ENCODE results near the gene HOXA6. TPM values are rescaled to one million over a fixed set of nuclear protein-coding genes. Genes with fewer than 3 reads are reported as not detected.

HOXA6 gene
- total and polyA plus RNA-seq, 10 of the 15 experiments (the other 5 are each of a cell fraction or from before 2014, with no cell fraction given) = 0.08 TPM; not detected in 9

GRCh38 chr7:27161721-27162560 lies 14.4 kb upstream of the HOXA6 start (continued):
- TF ChIP-seq CTCF (IDR thresholded peaks at IDR 0.05 in 2 of 3, conservative IDR thresholded peaks at IDR 0.05 in 1 of 3; ENCODE audit: control insufficient read depth in 2 of 3, extremely low read depth in 1 of 3, insufficient read depth in 1 of 3, low read depth in 3 of 3, low read length in 3 of 3) (no peak), RELA (IDR thresholded peaks at IDR 0.05; ENCODE audit: borderline replicate concordance, partially characterized antibody) (no peak), MXI1 (IDR thresholded peaks at IDR 0.05; ENCODE audit: low read depth, low read length) (no peak), RB1 (IDR thresholded peaks at IDR 0.05; ENCODE audit: borderline replicate concordance) (no peak), E4F1 (IDR thresholded peaks at IDR 0.05; ENCODE audit: borderline replicate concordance, partially characterized antibody) (no peak), ZNF24 (IDR thresholded peaks at IDR 0.05) (no peak), SREBF1 (IDR thresholded peaks at IDR 0.05; ENCODE audit: low read length) (no peak)
- TF ChIP-seq, protein P1, sequence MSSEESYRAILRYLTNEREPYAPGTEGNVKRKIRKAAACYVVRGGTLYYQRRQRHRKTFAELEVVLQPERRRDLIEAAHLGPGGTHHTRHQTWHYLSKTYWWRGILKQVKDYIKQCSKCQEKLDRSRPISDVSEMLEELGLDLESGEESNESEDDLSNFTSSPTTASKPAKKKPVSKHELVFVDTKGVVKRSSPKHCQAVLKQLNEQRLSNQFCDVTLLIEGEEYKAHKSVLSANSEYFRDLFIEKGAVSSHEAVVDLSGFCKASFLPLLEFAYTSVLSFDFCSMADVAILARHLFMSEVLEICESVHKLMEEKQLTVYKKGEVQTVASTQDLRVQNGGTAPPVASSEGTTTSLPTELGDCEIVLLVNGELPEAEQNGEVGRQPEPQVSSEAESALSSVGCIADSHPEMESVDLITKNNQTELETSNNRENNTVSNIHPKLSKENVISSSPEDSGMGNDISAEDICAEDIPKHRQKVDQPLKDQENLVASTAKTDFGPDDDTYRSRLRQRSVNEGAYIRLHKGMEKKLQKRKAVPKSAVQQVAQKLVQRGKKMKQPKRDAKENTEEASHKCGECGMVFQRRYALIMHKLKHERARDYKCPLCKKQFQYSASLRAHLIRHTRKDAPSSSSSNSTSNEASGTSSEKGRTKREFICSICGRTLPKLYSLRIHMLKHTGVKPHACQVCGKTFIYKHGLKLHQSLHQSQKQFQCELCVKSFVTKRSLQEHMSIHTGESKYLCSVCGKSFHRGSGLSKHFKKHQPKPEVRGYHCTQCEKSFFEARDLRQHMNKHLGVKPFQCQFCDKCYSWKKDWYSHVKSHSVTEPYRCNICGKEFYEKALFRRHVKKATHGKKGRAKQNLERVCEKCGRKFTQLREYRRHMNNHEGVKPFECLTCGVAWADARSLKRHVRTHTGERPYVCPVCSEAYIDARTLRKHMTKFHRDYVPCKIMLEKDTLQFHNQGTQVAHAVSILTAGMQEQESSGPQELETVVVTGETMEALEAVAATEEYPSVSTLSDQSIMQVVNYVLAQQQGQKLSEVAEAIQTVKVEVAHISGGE (CRISPR knock-in tag; IDR thresholded peaks at IDR 0.05) = no peak

All from GM12878 (cell line).